Activated naive CD4-positive, alpha-beta T cell treated with anti-CD3 and anti-CD28 coated beads, Interleukin-2, amount 10 ng/mL, durations not matched to agents 7 days and 5 days (primary cell): ENCODE measurements around the gene IL12RB1.

Experiments
- CTCF ChIA-PET: fragments of 350-600 bp; sonication (Branson Sonifier 250); formaldehyde crosslinking; loops from one replicate; lab custom pipeline; 2021; ENCODE audit warnings: antibody characterized with exemption; lab: Charles Lee
- DNase-seq: peaks from one replicate; pipeline ENCODE4 v3.0.0-alpha.2; 2020
- H3K27ac Mint-ChIP-seq: one replicate; pipeline ENCODE4 v1.8.0; 2021; ENCODE audit warnings: mild to moderate bottlenecking, moderate library complexity, mixed read lengths
- H3K27me3 Mint-ChIP-seq: one replicate; pipeline ENCODE4 v1.8.0; 2021; ENCODE audit warnings: mild to moderate bottlenecking, mixed read lengths
- H3K36me3 Mint-ChIP-seq: one replicate; pipeline ENCODE4 v1.8.0; 2021; ENCODE audit warnings: mixed read lengths
- H3K4me1 Mint-ChIP-seq: one replicate; pipeline ENCODE4 v1.8.0; 2021; ENCODE audit warnings: mixed read lengths
- H3K4me3 Mint-ChIP-seq: one replicate; pipeline ENCODE4 v1.8.0; 2021; ENCODE audit warnings: mild to moderate bottlenecking, moderate library complexity, mixed read lengths
- H3K9me3 Mint-ChIP-seq: one replicate; pipeline ENCODE4 v1.8.0; 2021; ENCODE audit warnings: mixed read lengths

IL12RB1 gene

DNA sequence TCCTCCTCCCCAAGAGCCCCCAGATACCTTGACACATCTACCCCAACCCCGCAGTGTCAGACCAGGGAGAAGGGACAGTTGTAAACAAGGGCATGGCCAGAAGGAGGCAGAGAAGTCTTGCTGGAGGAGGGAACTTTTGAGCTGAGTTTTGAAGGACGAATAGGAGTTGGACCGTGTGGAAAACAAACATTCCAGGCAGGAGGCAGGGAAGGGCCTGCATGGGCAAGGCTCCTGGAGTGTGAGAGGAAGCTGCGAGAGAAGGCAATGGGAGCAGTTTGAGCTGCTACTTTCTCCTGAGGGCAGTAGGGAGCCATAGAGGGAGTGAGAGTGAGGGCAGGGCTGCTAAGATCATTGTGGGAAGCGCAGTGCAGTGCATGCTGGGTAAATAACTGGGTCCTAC lies 23.3 kb downstream of the IL12RB1 start:
- CTCF ChIA-PET = interaction anchor here (0.6 to 2.5 kb wide), 8 partner anchors 23 to 317 kb away, joined by 3 to 11 read pairs (median 4); partner anchors contain the start of gene IL12RB1
- peaks cover 33% of the 10 kb centered on the region for H3K36me3 Mint-ChIP-seq
- H3K27me3 Mint-ChIP-seq = no peaks in the 10 kb centered on the region
- no peak overlapping the region for H3K27ac Mint-ChIP-seq
- DNase-seq = peak; percentile 58
- no peak overlapping the region for H3K4me3 Mint-ChIP-seq
- H3K4me1 Mint-ChIP-seq = peaks cover 5% of the 10 kb centered on the region
- no peaks in the 10 kb centered on the region for H3K9me3 Mint-ChIP-seq

DNA sequence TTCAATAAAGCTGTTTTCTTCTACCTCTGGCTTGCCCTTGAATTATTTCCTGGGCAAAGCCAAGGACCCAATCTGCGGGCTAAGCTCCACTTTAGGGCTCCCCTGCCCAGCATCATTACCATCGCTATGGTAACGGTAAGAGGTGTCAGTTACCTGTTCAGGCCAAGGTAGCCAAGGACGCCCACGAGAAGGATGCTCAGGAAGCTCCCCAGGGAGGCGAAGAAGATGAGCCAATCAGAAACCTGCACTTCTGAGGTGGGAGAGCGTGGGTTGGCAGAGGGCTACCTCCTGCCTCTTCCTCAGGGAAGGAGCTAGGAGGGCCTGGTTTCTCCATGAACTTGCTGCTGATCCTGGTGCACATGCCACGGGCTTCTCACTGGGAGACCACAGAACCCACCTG lies 24.7 kb downstream of the IL12RB1 start:
- no peaks in the 10 kb centered on the region for H3K27me3 Mint-ChIP-seq
- DNase-seq = no peak
- H3K9me3 Mint-ChIP-seq = no peaks in the 10 kb centered on the region
- CTCF ChIA-PET = interaction anchor here (1.9 to 4.3 kb wide), 3 partner anchors 49 to 106 kb away, joined by 9 to 58 read pairs (median 9); partner anchors contain the start of gene ARRDC2
- H3K4me3 Mint-ChIP-seq = no peak overlapping the region
- no peak overlapping the region for H3K27ac Mint-ChIP-seq
- peaks cover 31% of the 10 kb centered on the region for H3K36me3 Mint-ChIP-seq
- peaks cover 14% of the 10 kb centered on the region for H3K4me1 Mint-ChIP-seq

DNA sequence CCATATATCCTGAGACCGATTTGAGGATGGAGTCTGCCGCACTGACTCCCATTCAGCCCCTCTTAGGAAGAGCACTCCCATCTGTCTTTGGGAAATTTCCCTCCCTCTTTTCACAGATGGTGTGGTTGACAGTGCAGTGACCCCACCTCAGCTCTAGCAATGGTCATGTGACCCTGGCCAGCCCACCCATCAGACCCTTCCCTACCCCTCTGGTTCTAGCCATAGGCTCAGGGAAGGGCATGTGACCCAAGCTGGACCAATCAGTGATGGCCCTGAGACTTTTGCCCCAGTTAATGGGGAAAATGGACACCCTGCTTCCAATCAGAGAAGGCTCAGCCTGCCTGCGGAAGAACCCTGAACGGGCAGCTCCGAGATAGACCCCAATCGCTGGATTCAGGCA lies 26.3 kb downstream of the IL12RB1 start:
- CTCF ChIA-PET = interaction anchor here (0.6 to 5.7 kb wide), 6 partner anchors 10 to 57 kb away, joined by 3 to 58 read pairs (median 4); partner anchors contain the start of gene ARRDC2
- Mint-ChIP-seq H3K36me3 (peaks cover 25% of the 10 kb centered on the region), H3K4me3 (no peak overlapping the region), H3K9me3 (no peaks in the 10 kb centered on the region), H3K4me1 (peaks cover 14% of the 10 kb centered on the region), H3K27ac (no peak overlapping the region), H3K27me3 (no peaks in the 10 kb centered on the region)
- no peak for DNase-seq

DNA sequence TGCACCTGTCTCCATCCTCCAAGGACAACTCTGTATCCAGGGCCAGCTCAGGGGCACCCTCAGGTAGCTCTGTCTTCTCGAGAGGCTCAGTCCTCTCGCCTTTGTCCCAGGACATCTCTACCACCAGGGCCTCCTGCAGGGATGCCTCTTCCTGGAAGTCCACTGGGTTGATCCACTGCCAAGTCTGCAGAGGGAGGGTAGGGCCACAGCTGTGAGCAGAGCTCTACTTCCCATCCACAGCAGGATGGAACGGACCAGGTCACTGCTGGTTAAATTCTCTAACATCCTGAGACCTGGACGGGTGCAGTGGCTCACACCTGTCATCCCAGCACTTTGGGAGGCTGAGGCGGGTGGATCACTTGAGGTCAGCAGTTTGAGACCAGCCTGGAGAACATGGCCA lies 26.8 kb downstream of the IL12RB1 start:
- CTCF ChIA-PET = interaction anchor here (1.2 to 5.7 kb wide), 8 partner anchors 9 to 127 kb away, joined by 3 to 58 read pairs (median 4); partner anchors contain the start of genes ARRDC2 and CCDC124
- Mint-ChIP-seq H3K4me3 (no peak overlapping the region), H3K36me3 (peaks cover 21% of the 10 kb centered on the region), H3K9me3 (no peaks in the 10 kb centered on the region), H3K4me1 (peaks cover 14% of the 10 kb centered on the region), H3K27ac (no peak overlapping the region), H3K27me3 (no peaks in the 10 kb centered on the region)
- no peak for DNase-seq

DNA sequence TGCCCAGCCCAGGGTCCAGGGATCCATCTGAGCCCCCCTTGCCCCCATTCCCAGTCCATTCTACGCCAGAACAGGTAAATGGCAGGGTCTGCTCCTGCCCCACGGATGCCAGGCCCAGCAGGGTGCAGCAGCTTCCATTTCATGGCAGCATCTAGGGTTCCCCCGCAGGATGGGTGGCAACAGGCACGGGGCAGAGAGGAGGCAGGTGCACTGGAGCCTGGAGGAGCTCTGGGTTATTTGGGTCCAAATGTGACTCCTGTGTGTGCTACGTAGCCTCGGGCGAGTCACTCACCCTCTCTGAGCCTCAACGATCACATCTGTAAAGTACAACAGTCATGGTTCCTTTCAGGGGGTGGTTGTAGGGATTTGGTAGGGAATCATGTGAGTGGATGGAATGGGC lies 27.4 kb downstream of the IL12RB1 start:
- no peaks in the 10 kb centered on the region for H3K9me3 Mint-ChIP-seq
- peak overlapping the region; percentile 45 for H3K27ac Mint-ChIP-seq
- DNase-seq = peak; percentile 31
- no peaks in the 10 kb centered on the region for H3K27me3 Mint-ChIP-seq
- no peak overlapping the region for H3K4me3 Mint-ChIP-seq
- peaks cover 14% of the 10 kb centered on the region for H3K4me1 Mint-ChIP-seq
- H3K36me3 Mint-ChIP-seq = peaks cover 17% of the 10 kb centered on the region
- CTCF ChIA-PET = interaction anchor here (1.0 to 5.7 kb wide), 11 partner anchors 14 to 191 kb away, joined by 3 to 58 read pairs (median 4); partner anchors contain the start of genes ARRDC2 and CCDC124

DNA sequence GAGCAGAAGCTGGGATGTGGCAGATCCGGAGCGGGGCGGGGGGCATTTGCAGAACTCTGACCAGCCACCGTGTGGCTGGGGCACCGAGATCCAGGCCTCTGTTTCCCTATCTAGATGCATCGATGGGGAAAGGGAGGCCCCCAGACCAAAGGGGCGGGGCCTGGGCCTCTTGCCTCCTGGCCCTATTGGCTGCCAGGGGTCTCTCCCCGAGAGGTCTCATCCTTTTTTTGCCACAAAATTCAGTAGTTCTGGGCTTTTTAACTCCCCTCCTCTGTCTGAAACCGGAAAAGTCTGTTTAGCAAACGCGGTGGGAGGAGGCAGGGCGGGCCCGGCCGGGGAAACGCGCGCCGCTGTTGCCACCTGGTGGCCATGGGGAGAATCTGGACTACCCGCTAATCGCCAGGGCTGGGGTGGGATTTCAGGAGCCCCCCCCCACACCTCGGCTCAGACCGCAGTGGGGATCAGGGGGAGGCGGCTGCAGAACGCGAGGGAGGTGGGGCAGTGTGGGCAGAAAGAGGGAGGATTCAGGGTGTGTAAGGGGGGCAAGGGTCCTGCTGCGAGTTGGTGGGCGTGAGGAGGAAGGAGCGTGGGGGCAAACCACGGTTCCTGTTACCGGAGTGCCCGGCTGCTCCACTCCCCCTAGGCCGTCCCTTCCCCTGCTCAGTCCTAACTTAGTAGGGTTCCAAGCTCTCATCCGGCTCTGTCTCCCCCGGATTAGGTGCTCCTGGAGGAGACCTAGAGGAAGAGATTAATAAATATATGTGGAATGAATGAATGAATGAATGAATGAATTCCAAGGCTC lies 28.3 kb downstream of the IL12RB1 start:
- peak; percentile 86 for DNase-seq
- no peaks in the 10 kb centered on the region for H3K9me3 Mint-ChIP-seq
- H3K4me1 Mint-ChIP-seq = peaks cover 19% of the 10 kb centered on the region
- CTCF ChIA-PET = interaction anchor here (0.6 to 5.7 kb wide), 17 partner anchors 13 to 192 kb away, joined by 3 to 58 read pairs (median 4); partner anchors contain the start of genes ARRDC2, CCDC124 and IL12RB1
- H3K27me3 Mint-ChIP-seq = no peaks in the 10 kb centered on the region
- H3K36me3 Mint-ChIP-seq = peaks cover 13% of the 10 kb centered on the region
- peak overlapping the region; percentile 15 for H3K4me3 Mint-ChIP-seq
- peak overlapping the region; percentile 79 for H3K27ac Mint-ChIP-seq

DNA sequence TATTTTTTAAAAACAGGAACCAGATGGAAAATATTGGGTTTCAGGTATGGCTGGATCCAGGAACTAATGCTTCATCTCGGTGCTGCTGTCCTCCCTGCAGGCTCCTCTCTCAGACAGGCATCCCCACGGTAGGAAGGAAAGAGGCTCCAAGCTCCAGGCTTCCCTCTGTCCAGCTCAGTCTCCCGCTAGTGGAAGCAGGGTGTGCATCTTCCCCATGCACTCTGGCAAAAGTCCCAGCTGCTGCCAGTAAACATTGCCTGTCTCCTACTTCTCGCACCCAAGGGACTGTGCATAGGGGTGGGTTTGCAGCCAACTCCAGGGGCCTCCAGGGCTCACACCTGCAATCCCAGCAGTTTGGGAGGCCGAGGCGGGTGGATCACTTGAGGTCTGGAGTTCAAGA lies 29.2 kb downstream of the IL12RB1 start:
- H3K27ac Mint-ChIP-seq = peak overlapping the region; percentile 79
- no peak overlapping the region for H3K4me3 Mint-ChIP-seq
- CTCF ChIA-PET = interaction anchor here (0.6 to 5.7 kb wide), 10 partner anchors 13 to 120 kb away, joined by 3 to 34 read pairs (median 5); partner anchors contain the start of genes ARRDC2 and IL12RB1
- H3K27me3 Mint-ChIP-seq = no peaks in the 10 kb centered on the region
- H3K36me3 Mint-ChIP-seq = peaks cover 11% of the 10 kb centered on the region
- H3K4me1 Mint-ChIP-seq = peaks cover 24% of the 10 kb centered on the region
- H3K9me3 Mint-ChIP-seq = no peaks in the 10 kb centered on the region
- DNase-seq = no peak

DNA sequence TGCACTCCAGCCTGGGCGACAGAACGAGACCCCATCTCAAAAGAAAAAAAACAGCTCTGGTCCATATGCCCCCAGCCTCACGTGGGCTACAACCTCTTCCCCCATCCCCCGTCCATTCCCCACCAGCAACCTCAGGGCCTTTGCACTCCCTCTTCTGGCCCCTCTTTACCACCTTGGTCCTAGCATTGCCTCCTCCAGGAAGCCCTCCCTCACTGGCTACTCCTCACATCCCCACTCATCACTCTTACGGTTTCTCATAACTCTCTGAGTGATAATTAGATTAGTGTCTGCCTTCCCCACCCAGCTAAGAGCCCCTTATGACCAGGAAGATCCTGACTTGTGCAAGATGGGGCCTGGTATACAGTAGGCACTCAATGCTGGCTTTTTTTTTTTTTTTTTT lies 30.8 kb downstream of the IL12RB1 start:
- CTCF ChIA-PET = interaction anchor here (1.3 to 5.7 kb wide), 5 partner anchors 11 to 59 kb away, joined by 3 to 34 read pairs (median 9); partner anchors contain the start of gene ARRDC2
- no peak overlapping the region for H3K4me3 Mint-ChIP-seq
- peaks cover 26% of the 10 kb centered on the region for H3K4me1 Mint-ChIP-seq
- no peak overlapping the region for H3K27ac Mint-ChIP-seq
- no peak for DNase-seq
- H3K36me3 Mint-ChIP-seq = peaks cover 7% of the 10 kb centered on the region
- H3K27me3 Mint-ChIP-seq = peaks cover 3% of the 10 kb centered on the region
- H3K9me3 Mint-ChIP-seq = no peaks in the 10 kb centered on the region

DNA sequence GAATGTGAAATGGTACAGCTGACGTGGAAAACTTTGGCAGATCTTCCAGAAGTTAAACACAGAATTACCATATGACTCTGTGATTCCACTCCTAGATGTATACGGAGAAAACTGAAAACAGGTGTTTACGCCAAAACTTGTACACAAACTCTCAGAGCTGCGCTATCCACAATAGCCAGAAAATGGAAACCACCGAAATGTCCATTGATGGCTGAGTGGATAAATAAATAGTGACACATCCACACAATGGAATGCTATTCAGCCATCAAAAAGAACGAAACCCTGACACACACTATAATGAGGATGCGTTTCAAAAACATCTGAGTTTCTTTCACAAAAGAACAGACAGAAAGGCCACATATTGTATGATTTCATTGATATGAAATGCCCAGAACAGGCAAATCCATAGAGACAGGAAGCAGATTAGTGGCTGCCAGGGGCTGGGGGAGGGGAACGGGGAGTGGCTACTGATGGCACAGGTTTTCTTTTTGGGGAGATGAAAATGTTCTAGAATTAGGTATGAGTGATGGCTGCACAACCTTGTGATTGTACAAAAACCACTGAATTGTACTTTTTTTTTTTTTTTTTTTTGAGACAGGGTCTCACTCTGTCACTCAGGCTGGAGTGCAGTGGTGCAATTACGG lies 33.0 kb downstream of the IL12RB1 start:
- peaks cover 36% of the 10 kb centered on the region for H3K4me1 Mint-ChIP-seq
- H3K27me3 Mint-ChIP-seq = peaks cover 17% of the 10 kb centered on the region
- no peak overlapping the region for H3K4me3 Mint-ChIP-seq
- no peaks in the 10 kb centered on the region for H3K9me3 Mint-ChIP-seq
- peak; percentile 44 for DNase-seq
- CTCF ChIA-PET = no interaction called here
- peaks cover 4% of the 10 kb centered on the region for H3K36me3 Mint-ChIP-seq
- no peak overlapping the region for H3K27ac Mint-ChIP-seq

DNA sequence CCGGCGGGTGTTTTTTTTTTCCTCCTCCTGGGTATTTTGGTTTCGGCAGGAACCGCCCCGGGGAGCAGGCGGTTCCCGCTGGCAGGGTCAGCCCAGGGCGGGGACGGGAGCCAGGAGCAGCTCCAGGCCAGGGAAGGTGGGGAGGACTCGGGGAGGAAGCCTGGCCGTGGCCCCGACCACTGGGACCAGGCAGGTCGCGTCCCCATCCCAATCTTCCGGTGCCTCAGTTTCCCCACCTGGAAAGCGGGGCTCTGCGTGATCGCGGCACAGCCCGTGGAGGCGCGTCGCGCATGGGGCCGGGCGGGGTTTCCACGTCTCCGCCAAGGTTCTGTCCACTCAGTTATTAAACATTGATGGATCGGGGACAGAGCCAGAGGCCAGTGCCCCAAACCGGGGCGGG lies 34.8 kb downstream of the IL12RB1 start:
- CTCF ChIA-PET = no interaction called here
- DNase-seq = no peak
- H3K27ac Mint-ChIP-seq = no peak overlapping the region
- peaks cover 2% of the 10 kb centered on the region for H3K36me3 Mint-ChIP-seq
- H3K27me3 Mint-ChIP-seq = peaks cover 27% of the 10 kb centered on the region
- peaks cover 28% of the 10 kb centered on the region for H3K4me1 Mint-ChIP-seq
- H3K4me3 Mint-ChIP-seq = no peak overlapping the region
- H3K9me3 Mint-ChIP-seq = no peaks in the 10 kb centered on the region

DNA sequence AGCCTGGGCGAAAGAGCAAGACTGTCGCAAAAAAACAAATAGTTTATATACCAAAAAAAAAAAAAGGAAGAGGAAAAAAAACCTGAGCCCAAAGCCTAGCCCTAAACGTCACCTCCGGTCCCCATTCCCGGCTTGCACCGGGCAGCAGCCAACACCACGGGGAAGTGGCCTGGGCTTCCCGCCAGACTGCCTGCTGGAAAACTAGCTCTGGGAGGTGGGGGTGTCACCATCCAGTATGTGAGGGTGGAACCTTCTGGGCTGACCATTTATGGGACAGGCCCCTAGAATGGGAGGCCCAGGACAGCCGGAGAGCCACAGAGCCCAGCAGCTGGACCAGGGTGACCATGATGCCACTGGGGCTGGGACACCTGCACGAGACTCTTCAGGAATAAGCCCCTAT lies 37.3 kb downstream of the IL12RB1 start:
- CTCF ChIA-PET = no interaction called here

DNA sequence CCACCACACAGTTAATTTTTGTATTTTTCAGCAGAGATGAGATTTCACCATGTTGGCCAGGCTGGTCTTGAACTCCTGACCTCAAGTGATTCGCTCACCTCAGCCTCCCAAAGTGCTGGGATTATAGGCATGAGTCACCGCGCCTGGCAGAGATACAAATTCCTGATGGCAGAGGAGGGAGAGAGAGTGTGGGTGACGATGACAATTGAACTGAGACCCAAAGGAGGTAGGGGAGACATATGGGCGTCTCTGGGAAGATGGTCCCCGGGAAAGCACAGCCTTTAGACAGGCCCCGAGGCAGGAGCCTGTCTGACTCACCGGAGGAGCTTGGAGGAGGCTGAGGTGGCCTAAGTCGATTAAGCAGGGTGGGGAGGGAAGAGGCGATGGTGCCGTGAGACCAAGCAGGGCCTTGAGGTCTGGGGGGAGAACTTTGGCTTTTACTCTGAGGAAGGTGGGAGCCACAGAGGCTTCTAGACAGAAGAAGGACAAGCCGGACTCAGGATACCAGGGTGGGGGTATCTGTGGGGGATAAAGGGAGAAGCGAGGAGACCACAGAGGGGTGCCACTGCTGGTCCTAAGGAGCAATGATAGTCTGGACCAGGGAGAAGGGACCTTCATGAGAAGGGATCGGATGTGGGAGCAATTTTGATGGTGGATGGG lies 40.5 kb downstream of the IL12RB1 start:
- peak overlapping the region; percentile 70 for H3K27ac Mint-ChIP-seq
- no peak for DNase-seq
- no peak overlapping the region for H3K4me3 Mint-ChIP-seq
- peaks cover 55% of the 10 kb centered on the region for H3K4me1 Mint-ChIP-seq
- H3K36me3 Mint-ChIP-seq = peaks cover 5% of the 10 kb centered on the region
- peaks cover 3% of the 10 kb centered on the region for H3K9me3 Mint-ChIP-seq
- CTCF ChIA-PET = interaction anchor here (3.3 kb wide), 1 partner anchor 12 kb away, joined by 34 read pairs; no protein-coding TSS in a partner anchor
- peaks cover 60% of the 10 kb centered on the region for H3K27me3 Mint-ChIP-seq

More for the DNA sequence above, 37.3 kb downstream of the IL12RB1 start:
- no peak for DNase-seq
- Mint-ChIP-seq H3K9me3 (no peaks in the 10 kb centered on the region), H3K4me1 (peaks cover 53% of the 10 kb centered on the region), H3K4me3 (no peak overlapping the region), H3K36me3 (peaks cover 4% of the 10 kb centered on the region), H3K27ac (no peak overlapping the region), H3K27me3 (peaks cover 45% of the 10 kb centered on the region)

DNA sequence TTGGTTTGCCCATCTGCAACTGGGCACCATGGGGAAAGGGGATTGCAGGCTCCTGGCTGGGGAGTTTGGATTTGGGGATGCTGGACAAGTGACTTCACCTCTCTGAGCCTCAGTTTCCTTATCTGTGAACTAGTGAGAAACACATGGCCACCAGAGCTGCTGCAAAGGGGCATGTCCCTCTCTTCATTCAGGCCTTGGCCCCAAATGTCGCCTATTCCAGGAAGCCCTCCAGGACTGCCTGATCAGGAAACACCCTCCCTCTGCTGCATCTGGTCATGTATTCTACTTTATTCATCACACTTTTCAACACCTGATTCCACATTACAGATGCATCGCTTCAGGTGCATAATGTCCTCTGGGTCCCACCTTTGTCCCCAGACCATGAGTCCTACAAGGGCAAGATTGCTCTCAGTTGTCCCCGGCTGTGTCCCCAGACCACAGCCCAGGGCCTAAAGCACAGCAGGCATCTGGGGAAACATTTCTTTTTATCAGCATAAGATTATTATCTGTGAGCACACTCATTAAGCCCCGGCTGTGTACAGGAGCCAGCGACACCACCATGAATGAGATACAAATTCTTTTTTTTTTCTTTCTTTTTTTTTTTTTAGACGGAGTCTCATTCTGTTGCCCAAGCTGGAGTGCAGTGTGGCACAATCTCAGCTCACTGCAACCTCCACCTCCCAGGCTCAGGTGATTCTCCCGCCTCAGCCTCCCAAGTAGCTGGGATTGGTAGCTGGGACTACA lies 41.3 kb downstream of the IL12RB1 start:
- H3K4me3 Mint-ChIP-seq = peak overlapping the region; percentile 63
- peaks cover 8% of the 10 kb centered on the region for H3K36me3 Mint-ChIP-seq
- no peak for DNase-seq
- peaks cover 49% of the 10 kb centered on the region for H3K4me1 Mint-ChIP-seq
- peak overlapping the region; percentile 91 for H3K27ac Mint-ChIP-seq
- peaks cover 59% of the 10 kb centered on the region for H3K27me3 Mint-ChIP-seq
- peaks cover 7% of the 10 kb centered on the region for H3K9me3 Mint-ChIP-seq
- CTCF ChIA-PET = interaction anchor here (0.6 to 3.3 kb wide), 6 partner anchors 13 to 703 kb away, joined by 3 to 34 read pairs (median 5); partner anchors contain the start of gene ARRDC2
